Endothelial cell of umbilical vein (primary cell): Measurements from ENCODE around the gene CTNNA2. TPM values are rescaled to one million over a fixed set of nuclear protein-coding genes. Genes with fewer than 3 reads are reported as not detected.

Source experiments
- BruUV-seq: library from RNA; stranded (reverse); fragments of 400-500 nt; replicated peaks from 2 replicates; lab custom pipeline; 2021; lab: Mats Ljungman, UMichigan
- CTCF ChIA-PET: fragments of 300-600, 350-600 bp; sonication (Branson Sonifier 250); formaldehyde crosslinking; loops from one replicate; lab custom pipeline; 2021; ENCODE audit warnings: antibody characterized with exemption, inconsistent platforms; lab: Charles Lee
- POLR2A ChIA-PET: fragments of 300-600, 350-600 bp; sonication (Branson Sonifier 250); formaldehyde crosslinking; loops from one replicate; lab custom pipeline; 2021; ENCODE audit warnings: antibody characterized with exemption, inconsistent platforms; lab: Charles Lee
- DNase-seq: peaks from one replicate; pipeline ENCODE4 v3.0.0-alpha.2; 2011; ENCODE audit warnings: low read depth, low spot score
- FAIRE-seq: peaks from 2 replicates; lab custom pipeline; 2011; peaks lifted over from hg19 to GRCh38; lab: Jason Lieb, UNC
- H2AFZ ChIP-seq: 2 replicates; pipeline ENCODE4 v1.6.0; 2012; ENCODE audit warnings: low read depth, low read length, control low read depth, inconsistent platforms
- H3K27ac ChIP-seq: 2 replicates; pipeline ENCODE4 v1.5.1; 2011; ENCODE audit warnings: low read depth, mild to moderate bottlenecking, control low read depth, low read length, moderate library complexity; ENCODE audit not compliant: insufficient read depth
- H3K27me3 ChIP-seq, 2 experiments: 2 replicates each; pipeline versions ENCODE4 v1.6.0 to v1.6.1; 2011; ENCODE audit warnings: low read length in 2 of 2, mixed read lengths in 1 of 2; ENCODE audit not compliant: control insufficient read depth in 2 of 2, insufficient read depth in 2 of 2
- H3K36me3 ChIP-seq, 2 experiments: 2 replicates in 1 of 2; 3 replicates in 1 of 2; pipeline ENCODE4 v1.5.1; 2011; ENCODE audit warnings: low read length in 2 of 2, mild to moderate bottlenecking in 1 of 2, moderate library complexity in 1 of 2; ENCODE audit not compliant: control insufficient read depth in 2 of 2, insufficient read depth in 2 of 2; ENCODE audit errors: extremely low read depth in 1 of 2
- H3K4me1 ChIP-seq: 3 replicates; pipeline ENCODE4 v1.5.1; 2011; ENCODE audit warnings: mild to moderate bottlenecking, low read length; ENCODE audit not compliant: control insufficient read depth, insufficient read depth; ENCODE audit errors: extremely low read depth
- H3K4me2 ChIP-seq: 2 replicates; pipeline ENCODE4 v1.6.1; 2011; ENCODE audit warnings: low read length, control low read depth, mixed read lengths; ENCODE audit not compliant: insufficient read depth
- H3K4me3 ChIP-seq, 3 experiments: fragments of 200-600 bp in 1 of 3; sonication (generic), shearing (Covaris generic) in 1 of 3; replicated peaks in 1 of 3; 2 replicates each; pipeline ENCODE4 v1.5.1; 2011 to 2016; ENCODE audit warnings: control low read depth in 3 of 3, low read length in 3 of 3, mild to moderate bottlenecking in 2 of 3, inconsistent platforms in 1 of 3, low read depth in 1 of 3, moderate library complexity in 1 of 3; ENCODE audit not compliant: insufficient read depth in 1 of 3
- H3K79me2 ChIP-seq: 2 replicates; pipeline ENCODE4 v1.6.0; 2012; ENCODE audit warnings: low read length, inconsistent platforms; ENCODE audit not compliant: control insufficient read depth, insufficient read depth
- H3K9ac ChIP-seq: replicated peaks from 2 replicates; pipeline ENCODE3; 2011; ENCODE audit warnings: low read length, control low read depth; ENCODE audit not compliant: insufficient read depth; ENCODE audit errors: extremely low read depth
- H3K9me1 ChIP-seq: replicated peaks from 3 replicates; pipeline ENCODE4 v1.6.0; 2011; ENCODE audit warnings: mild to moderate bottlenecking, low read length; ENCODE audit not compliant: control insufficient read depth, insufficient read depth; ENCODE audit errors: extremely low read depth
- H3K9me3 ChIP-seq: replicated peaks from 2 replicates; pipeline ENCODE4 v1.5.1; 2012; ENCODE audit warnings: low read length, inconsistent platforms; ENCODE audit not compliant: control insufficient read depth, insufficient read depth
- H4K20me1 ChIP-seq: replicated peaks from 2 replicates; pipeline ENCODE3; 2011; ENCODE audit warnings: mild to moderate bottlenecking, low read length; ENCODE audit not compliant: control insufficient read depth, insufficient read depth; ENCODE audit errors: extremely low read depth
- EZH2 ChIP-seq: IDR thresholded peaks from 2 replicates; pipeline ENCODE4 v1.6.1; 2012; ENCODE audit warnings: borderline replicate concordance, low read depth, mild to moderate bottlenecking, moderate library complexity, low read length, inconsistent platforms; ENCODE audit not compliant: severe bottlenecking
- GATA2 ChIP-seq: IDR thresholded peaks from 2 replicates; pipeline ENCODE4 v1.7.0; 2011; ENCODE audit warnings: low read depth, mild to moderate bottlenecking, moderate library complexity, mixed read lengths, low read length; ENCODE audit not compliant: insufficient read length, insufficient read depth
- JUN ChIP-seq: IDR thresholded peaks from 2 replicates; pipeline ENCODE4 v1.6.1; 2011; ENCODE audit warnings: borderline replicate concordance, low read depth; ENCODE audit not compliant: insufficient read length, insufficient read depth
- MYC ChIP-seq: IDR thresholded peaks from one replicate; pipeline ENCODE4 v1.6.1; 2011; ENCODE audit warnings: mild to moderate bottlenecking, low read depth, low read length
- POLR2A ChIP-seq: IDR thresholded peaks from 2 replicates; pipeline ENCODE4 v1.6.1; 2012; ENCODE audit warnings: low read depth, mild to moderate bottlenecking, control low read depth, low read length
- POLR2AphosphoS5 ChIP-seq: IDR thresholded peaks from 2 replicates; pipeline ENCODE4 v1.6.1; 2012; ENCODE audit warnings: low read depth, mild to moderate bottlenecking, control low read depth, low read length, moderate library complexity; ENCODE audit not compliant: insufficient read depth
- dilution Hi-C: fragments of 300-500 bp; cut with MboI; formaldehyde crosslinking; loops from one replicate; pipeline ENCODE4 v1.15.0; 2019; ENCODE audit warnings: low sequenced_read_pairs; ENCODE audit not compliant: extremely low pct_ligation_motif_present
- intact Hi-C: fragments of 100-400 bp; cut with micrococcal nuclease; formaldehyde crosslinking; loops from one replicate; pipeline ENCODE4 v1.10.0; 2022
- polyA plus RNA-seq, 4 experiments: library from polyadenylated mRNA; depleted of rRNA in 3 of 4; stranded (reverse) in 3 of 4; unstranded in 1 of 4; fragments of >200 nt; gene quantifications; 2 replicates each; pipeline versions ENCODE4 v1.2.1 to v1.2.3, GENCODE V29; 2011 to 2012; ENCODE audit warnings: missing spikeins in 1 of 4
- total RNA-seq: library from RNA; stranded (reverse); gene quantifications from 2 replicates; pipeline ENCODE4 v1.2.3, GENCODE V29; 2021
- TF ChIP-seq, protein P1 (sequence below): IDR thresholded peaks from 2 replicates; pipeline ENCODE4 v1.6.1; 2011; ENCODE audit not compliant: insufficient read depth, insufficient read length

Gene CTNNA2
- total and polyA plus RNA-seq, 2 donors (not counting 3 experiments of a cell fraction or from before 2014, with no cell fraction given): not detected

DNA sequence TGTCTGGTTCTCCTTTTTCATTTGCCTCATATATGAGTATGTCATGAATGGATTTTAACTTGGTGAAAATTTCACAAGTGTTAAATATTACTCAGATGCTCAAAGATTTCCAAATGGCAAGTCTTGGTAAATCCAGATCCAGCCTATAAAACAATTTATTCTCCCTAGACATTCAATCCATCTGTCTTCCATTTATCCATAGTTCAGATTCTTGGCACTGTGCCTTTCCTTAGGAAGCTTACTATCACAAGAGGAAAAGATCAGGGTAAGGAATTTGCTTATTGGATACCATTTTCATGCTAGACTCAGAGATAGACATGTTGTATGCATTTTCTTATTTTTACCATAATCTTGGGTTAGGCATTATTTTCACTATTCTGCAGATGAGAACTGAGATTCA lies 864.2 kb downstream of the CTNNA2 start:
- Histone ChIP-seq H3K9me1 (no peaks in the 10 kb centered on the region), H3K9ac (no peak overlapping the region), H2AFZ (no peak overlapping the region), H4K20me1 (no peaks in the 10 kb centered on the region), H3K27me3 (no peaks in the 10 kb centered on the region), H3K4me3 (no peak overlapping the region), H3K4me1 (no peaks in the 10 kb centered on the region), H3K27ac (no peak overlapping the region), H3K79me2 (no peaks in the 10 kb centered on the region), H3K9me3 (peaks cover 7% of the 10 kb centered on the region), H3K36me3 (no peaks in the 10 kb centered on the region), H3K4me2 (no peak overlapping the region)
- no TSS peak for BruUV-seq
- dilution Hi-C loops (no loop called here), intact Hi-C loops (no loop called here)
- POLR2A ChIA-PET: no interaction called here
- FAIRE-seq: no peak
- TF ChIP-seq, protein P1, sequence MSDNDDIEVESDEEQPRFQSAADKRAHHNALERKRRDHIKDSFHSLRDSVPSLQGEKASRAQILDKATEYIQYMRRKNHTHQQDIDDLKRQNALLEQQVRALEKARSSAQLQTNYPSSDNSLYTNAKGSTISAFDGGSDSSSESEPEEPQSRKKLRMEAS: no peak
- TF ChIP-seq MYC: no peak
- no peak for TF ChIP-seq GATA2
- TF ChIP-seq EZH2: no peak
- no peak for TF ChIP-seq POLR2AphosphoS5
- TF ChIP-seq JUN: no peak
- no peak for DNase-seq
- CTCF ChIA-PET: no interaction called here

DNA sequence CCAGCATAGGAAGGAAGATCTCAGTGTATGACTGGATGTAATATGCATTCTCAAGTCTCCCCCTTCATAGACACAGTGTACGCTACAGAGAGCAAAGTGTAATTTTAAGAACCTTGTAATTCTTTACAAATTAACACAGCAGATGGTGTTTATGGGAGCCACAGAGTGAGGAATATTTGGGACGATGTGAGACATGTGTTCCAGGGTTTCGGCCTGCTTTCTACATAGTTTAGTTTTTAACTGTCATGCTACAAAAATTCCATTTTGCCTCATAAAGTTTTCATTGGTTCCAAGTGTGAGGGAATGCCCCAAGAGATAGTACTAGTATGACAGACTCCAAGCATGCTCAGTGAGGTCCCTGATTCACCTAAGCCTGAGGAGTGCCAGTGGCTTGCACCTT lies 867.9 kb downstream of the CTNNA2 start:
- Histone ChIP-seq H3K9me1 (no peaks in the 10 kb centered on the region), H4K20me1 (no peaks in the 10 kb centered on the region), H3K9ac (no peak overlapping the region), H3K27me3 (no peaks in the 10 kb centered on the region), H3K27ac (no peak overlapping the region), H2AFZ (no peak overlapping the region), H3K79me2 (no peaks in the 10 kb centered on the region), H3K4me2 (no peak overlapping the region), H3K4me3 (no peak overlapping the region), H3K9me3 (peaks cover 6% of the 10 kb centered on the region), H3K4me1 (no peaks in the 10 kb centered on the region), H3K36me3 (no peaks in the 10 kb centered on the region)
- DNase-seq (no peak), FAIRE-seq (no peak)
- POLR2A ChIA-PET: no interaction called here
- TF ChIP-seq POLR2AphosphoS5 (no peak), POLR2A (no peak), MYC (no peak), JUN (no peak)
- CTCF ChIA-PET: no interaction called here
- intact Hi-C loops: no loop called here
- BruUV-seq: no TSS peak
- dilution Hi-C loops: no loop called here
